Large intestine (tissue), 12 donors: ENCODE results near the gene ADAM22. TPM values are rescaled to one million over a fixed set of nuclear protein-coding genes. Genes with fewer than 3 reads are reported as not detected.
"Not testable (repeated sequence)": the region's sequence is repeated elsewhere in the genome, so short reads cannot be mapped to it uniquely, and the experiment has no call there.

Experiments used
- DNase-seq, 2 donors: peaks; one replicate each; pipeline versions ENCODE4 v3.0.0 to v3.0.0-alpha.2; 2013
- H3K27ac ChIP-seq: one replicate; pipeline ENCODE4 v1.5.1; 2013; ENCODE audit warnings: low read length
- H3K27me3 ChIP-seq: 2 replicates; pipeline ENCODE4 v1.6.1; 2013; ENCODE audit warnings: low read length; ENCODE audit not compliant: control insufficient read depth, insufficient read depth
- H3K36me3 ChIP-seq: 2 replicates; pipeline ENCODE4 v1.6.1; 2013; ENCODE audit warnings: low read length; ENCODE audit not compliant: control insufficient read depth, insufficient read depth
- H3K4me1 ChIP-seq: one replicate; pipeline ENCODE4 v1.6.1; 2013; ENCODE audit warnings: low read length; ENCODE audit not compliant: control insufficient read depth, insufficient read depth
- H3K4me3 ChIP-seq: one replicate; pipeline ENCODE4 v1.5.1; 2013; ENCODE audit warnings: low read length
- H3K9me3 ChIP-seq: one replicate; pipeline ENCODE4 v1.6.1; 2013; ENCODE audit warnings: mild to moderate bottlenecking, low read depth, low read length, moderate library complexity; ENCODE audit not compliant: control insufficient read depth
- WGBS: methylation state at CpG from one replicate; pipeline ENCODE4 v1.1.5; 2013; ENCODE audit warnings: low lambda C conversion rate; ENCODE audit not compliant: insufficient coverage; 5-methylcytosine and 5-hydroxymethylcytosine counted together
- long read RNA-seq, 11 donors: transcript quantifications; one replicate each; lab custom pipeline, GENCODE V29; 2026
- polyA plus RNA-seq: library from polyadenylated mRNA; unstranded; fragments of 120-200 nt; gene quantifications from one replicate; pipeline ENCODE4 v1.2.1, GENCODE V29; 2013

Gene ADAM22
- 5.9 TPM for polyA plus RNA-seq
- long read RNA-seq, donor 1, partial matches to known transcripts: 402 of 646 reads
- long read RNA-seq, donor 1, other reads (novel, unspliced or antisense): 244 of 646 reads
- long read RNA-seq, donor 2, partial matches to known transcripts: 843 of 1,315 reads
- long read RNA-seq, donor 2, other reads (novel, unspliced or antisense): 472 of 1,315 reads
- long read RNA-seq, donor 3, partial matches to known transcripts: 834 of 1,439 reads
- long read RNA-seq, donor 3, other reads (novel, unspliced or antisense): 605 of 1,439 reads
- long read RNA-seq, donor 4: 0 reads
- long read RNA-seq, donor 5: 0 reads
- long read RNA-seq, donor 6: 0 reads
- long read RNA-seq, donor 7, partial matches to known transcripts: 468 of 633 reads
- long read RNA-seq, donor 7, other reads (novel, unspliced or antisense): 165 of 633 reads
- long read RNA-seq, donor 8: 0 reads
- long read RNA-seq, donor 9: 0 reads
- long read RNA-seq, donor 10, partial matches to known transcripts: 391 of 701 reads
- long read RNA-seq, donor 10, other reads (novel, unspliced or antisense): 310 of 701 reads
- long read RNA-seq, donor 11: 0 reads

GRCh38 chr7:87933953-87934698 is at the start of gene ADAM22:
Gene ADAM22 (plus strand): TSS chr7:87934251. CDS start chr7:87934466, 215 bp downstream.
- H3K4me1 ChIP-seq: peaks cover 7% of the 10 kb centered on the region
- DNase-seq: peak; percentile 90 to 96
- no peaks in the 10 kb centered on the region for H3K9me3 ChIP-seq
- peak within 1 kb of the TSS; percentile 58 for H3K27ac ChIP-seq
- WGBS: no CpG with 5 or more reads among the region's 70 CpGs
- H3K4me3 ChIP-seq: peak within 1 kb of the TSS; percentile 76
- H3K27me3 ChIP-seq: peaks cover 4% of the 10 kb centered on the region
- no peaks in the 10 kb centered on the region for H3K36me3 ChIP-seq

DNA sequence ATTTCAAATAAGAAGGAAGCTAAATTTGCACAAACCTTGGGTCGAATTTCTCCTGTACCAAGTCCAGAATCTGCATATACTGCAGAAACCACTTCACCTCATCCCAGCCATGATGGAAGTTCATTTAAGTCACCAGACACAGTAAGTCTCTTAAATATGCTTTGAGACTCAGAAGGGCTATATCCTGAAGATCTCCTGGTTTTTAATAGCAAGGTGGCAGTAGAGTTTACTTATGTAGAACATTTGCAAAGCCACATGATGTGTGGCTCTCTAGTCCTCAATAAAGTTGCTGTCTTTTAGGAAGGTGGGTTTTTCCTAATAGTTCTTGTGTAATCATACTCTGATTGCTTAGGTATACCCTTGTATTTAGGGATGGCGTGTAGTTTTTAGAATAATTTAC is 49.0 kb upstream of the ADAM22 start:
- Histone ChIP-seq H3K4me3 (no peak overlapping the region), H3K4me1 (no peaks in the 10 kb centered on the region), H3K36me3 (peaks cover 17% of the 10 kb centered on the region), H3K9me3 (no peaks in the 10 kb centered on the region), H3K27me3 (no peaks in the 10 kb centered on the region), H3K27ac (no peak overlapping the region)
- 60% methylated on average over 1 of the region's 2 CpGs for WGBS
- DNase-seq: no peak

GRCh38 chr7:87886875-87887274 is 47.2 kb upstream of the ADAM22 start:
- Histone ChIP-seq H3K4me1 (no peaks in the 10 kb centered on the region), H3K36me3 (peaks cover 20% of the 10 kb centered on the region), H3K9me3 (no peaks in the 10 kb centered on the region), H3K4me3 (no peak overlapping the region), H3K27me3 (no peaks in the 10 kb centered on the region), H3K27ac (no peak overlapping the region)
- peak in 1 of 2 donors; percentile 18 for DNase-seq

GRCh38 chr7:87895363-87895762 is 38.7 kb upstream of the ADAM22 start:
- no peaks in the 10 kb centered on the region for H3K27me3 ChIP-seq
- peaks cover 16% of the 10 kb centered on the region for H3K36me3 ChIP-seq
- WGBS: no CpG with 5 or more reads among the region's 2 CpGs
- H3K4me1 ChIP-seq: no peaks in the 10 kb centered on the region
- H3K9me3 ChIP-seq: no peaks in the 10 kb centered on the region
- no peak overlapping the region for H3K4me3 ChIP-seq
- no peak for DNase-seq
- H3K27ac ChIP-seq: no peak overlapping the region

GRCh38 chr7:87899255-87899654 is 34.8 kb upstream of the ADAM22 start:
- 100% methylated on average over 1 of the region's 2 CpGs for WGBS

DNA sequence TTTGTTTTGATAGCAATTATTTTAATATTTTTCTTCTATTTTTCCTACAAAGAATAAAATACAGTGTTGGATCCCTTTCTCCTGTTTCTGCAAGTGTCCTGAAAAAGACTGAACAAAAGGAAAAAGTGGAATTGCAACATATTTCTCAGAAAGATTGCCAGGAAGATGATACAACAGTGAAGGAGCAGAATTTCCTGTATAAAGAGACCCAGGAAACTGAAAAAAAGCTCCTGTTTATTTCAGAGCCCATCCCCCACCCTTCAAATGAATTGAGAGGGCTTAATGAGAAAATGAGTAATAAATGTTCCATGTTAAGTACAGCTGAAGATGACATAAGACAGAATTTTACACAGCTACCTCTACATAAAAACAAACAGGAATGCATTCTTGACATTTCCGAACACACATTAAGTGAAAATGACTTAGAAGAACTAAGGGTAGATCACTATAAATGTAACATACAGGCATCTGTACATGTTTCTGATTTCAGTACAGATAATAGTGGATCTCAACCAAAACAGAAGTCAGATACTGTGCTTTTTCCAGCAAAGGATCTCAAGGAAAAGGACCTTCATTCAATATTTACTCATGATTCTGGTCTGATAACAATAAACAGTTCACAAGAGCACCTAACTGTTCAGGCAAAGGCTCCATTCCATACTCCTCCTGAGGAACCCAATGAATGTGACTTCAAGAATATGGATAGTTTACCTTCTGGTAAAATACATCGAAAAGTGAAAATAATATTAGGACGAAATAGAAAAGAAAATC is 26.7 kb upstream of the ADAM22 start:
- H3K4me1 ChIP-seq, H3K27me3 ChIP-seq, H3K27ac ChIP-seq, H3K4me3 ChIP-seq, DNase-seq, H3K9me3 ChIP-seq: not testable (repeated sequence)
- WGBS: 89% methylated on average over 2 of the region's 3 CpGs
- H3K36me3 ChIP-seq: peaks cover 16% of the 10 kb centered on the region

More at GRCh38 chr7:87899255-87899654, 34.8 kb upstream of the ADAM22 start:
- no peaks in the 10 kb centered on the region for H3K9me3 ChIP-seq
- no peaks in the 10 kb centered on the region for H3K4me1 ChIP-seq
- no peaks in the 10 kb centered on the region for H3K27me3 ChIP-seq
- no peak overlapping the region for H3K4me3 ChIP-seq
- peaks cover 23% of the 10 kb centered on the region for H3K36me3 ChIP-seq
- DNase-seq: no peak
- no peak overlapping the region for H3K27ac ChIP-seq

GRCh38 chr7:87908814-87909213 is 25.2 kb upstream of the ADAM22 start:
- H3K27me3 ChIP-seq, H3K27ac ChIP-seq, H3K4me3 ChIP-seq, DNase-seq, H3K9me3 ChIP-seq, H3K4me1 ChIP-seq: not testable (repeated sequence)
- no CpG with 5 or more reads among the region's 4 CpGs for WGBS
- H3K36me3 ChIP-seq: peaks cover 11% of the 10 kb centered on the region

DNA sequence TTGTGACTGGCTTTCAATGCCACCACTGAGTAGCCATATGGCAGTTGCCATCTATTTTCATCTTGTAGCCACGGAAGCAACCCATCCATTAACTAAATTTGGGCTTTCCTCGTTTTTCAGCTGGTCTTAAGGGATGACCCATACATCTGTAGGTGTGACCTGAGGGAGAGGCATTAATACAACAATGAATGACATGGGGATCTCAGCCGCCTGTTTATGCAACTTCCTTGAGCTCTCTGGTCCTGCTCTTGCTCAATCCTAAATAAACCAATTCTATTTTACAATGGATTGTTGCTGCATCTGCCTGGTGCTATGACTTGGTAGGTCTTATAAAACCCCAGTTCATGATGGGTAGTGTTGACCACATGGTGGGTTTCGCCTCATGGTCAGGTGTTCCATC is 21.9 kb upstream of the ADAM22 start:
- Histone ChIP-seq H3K4me3 (no peak overlapping the region), H3K36me3 (peaks cover 2% of the 10 kb centered on the region), H3K4me1 (no peaks in the 10 kb centered on the region), H3K9me3 (no peaks in the 10 kb centered on the region), H3K27ac (no peak overlapping the region), H3K27me3 (no peaks in the 10 kb centered on the region)
- no CpG with 5 or more reads among the region's 4 CpGs for WGBS
- no peak for DNase-seq

- no peak for DNase-seq
- no peaks in the 10 kb centered on the region for H3K27me3 ChIP-seq
- no peaks in the 10 kb centered on the region for H3K9me3 ChIP-seq
- H3K4me3 ChIP-seq: no peak overlapping the region
- H3K4me1 ChIP-seq: no peaks in the 10 kb centered on the region
- H3K27ac ChIP-seq: no peak overlapping the region
- 80% methylated on average over 1 of the region's 1 CpG for WGBS
- H3K36me3 ChIP-seq: no peaks in the 10 kb centered on the region
These were observed 15.3 kb upstream of the ADAM22 start for GRCh38 chr7:87918740-87919139.

DNA sequence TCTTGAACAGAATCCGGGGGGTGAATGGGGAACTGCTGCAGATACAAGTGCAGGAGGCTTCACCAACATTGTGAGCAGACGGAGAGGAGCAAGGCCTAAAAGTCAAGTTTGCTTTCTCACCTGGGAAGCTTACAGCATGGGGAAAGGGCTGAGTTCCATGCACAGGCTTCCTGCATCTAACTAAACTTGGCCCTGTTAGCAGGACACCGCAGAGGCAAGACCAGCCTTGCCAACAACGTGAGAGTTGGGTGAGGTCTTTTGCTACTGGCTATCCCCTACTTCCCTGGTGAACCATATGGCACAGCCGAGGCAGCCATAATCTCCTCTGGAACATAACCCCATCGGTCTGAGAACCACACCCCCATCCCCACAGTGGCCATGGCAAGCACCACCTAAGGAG is 14.2 kb upstream of the ADAM22 start:
- H3K27me3 ChIP-seq: no peaks in the 10 kb centered on the region
- no peak overlapping the region for H3K4me3 ChIP-seq
- H3K9me3 ChIP-seq: no peaks in the 10 kb centered on the region
- H3K27ac ChIP-seq: no peak overlapping the region
- H3K36me3 ChIP-seq: no peaks in the 10 kb centered on the region
- no CpG with 5 or more reads among the region's 6 CpGs for WGBS
- H3K4me1 ChIP-seq: no peaks in the 10 kb centered on the region
- DNase-seq: no peak
